Fibroblast of mammary gland (primary cell): Measurements from ENCODE around the gene IGF2BP1.

Experiments used
- DNase-seq: peaks from one replicate; pipeline ENCODE4 v3.0.0-alpha.2; 2010; ENCODE audit warnings: low read depth
- H3K4me3 ChIP-seq: 2 replicates; pipeline ENCODE4 v1.5.1; 2011; ENCODE audit warnings: low read depth, mild to moderate bottlenecking, low read length, moderate library complexity; ENCODE audit not compliant: control insufficient read depth
- CTCF ChIP-seq: conservative IDR thresholded peaks from 2 replicates; pipeline ENCODE4 v1.5.1; 2011; ENCODE audit warnings: low read depth, low read length, inconsistent platforms; ENCODE audit not compliant: control insufficient read depth, insufficient read depth

The IGF2BP1 gene

GRCh38 chr17:48970224-48970623, 27.0 kb upstream of the IGF2BP1 start:
- no peak overlapping the region for H3K4me3 ChIP-seq
- no peak for DNase-seq
- TF ChIP-seq CTCF = no peak

- no peak overlapping the region for H3K4me3 ChIP-seq
- no peak for TF ChIP-seq CTCF
- DNase-seq = no peak
Observed at GRCh38 chr17:48970865-48971687, 26.1 kb upstream of the IGF2BP1 start.

- no peak overlapping the region for H3K4me3 ChIP-seq
- DNase-seq = no peak
- TF ChIP-seq CTCF = no peak
Observed at GRCh38 chr17:48972749-48973097, 24.5 kb upstream of the IGF2BP1 start.

GRCh38 chr17:48973806-48974205, 23.4 kb upstream of the IGF2BP1 start:
- no peak for DNase-seq
- H3K4me3 ChIP-seq = no peak overlapping the region
- TF ChIP-seq CTCF = no peak

- DNase-seq = no peak
- no peak for TF ChIP-seq CTCF
- H3K4me3 ChIP-seq = no peak overlapping the region
Observed at GRCh38 chr17:48981927-48982539, 15.2 kb upstream of the IGF2BP1 start.

- no peak for TF ChIP-seq CTCF
- no peak overlapping the region for H3K4me3 ChIP-seq
- DNase-seq = no peak
Observed at GRCh38 chr17:48985436-48986245, 11.5 kb upstream of the IGF2BP1 start.
